GM12878 (cell line): ENCODE data around the gene GNG12. TPM values are rescaled to one million over a fixed set of nuclear protein-coding genes. Genes with fewer than 3 reads are reported as not detected.

Experiments used
- ASH2L ChIP-seq: fragments of 300-600, 200-600 bp; sonication (generic); IDR thresholded peaks from 2 replicates; pipeline ENCODE4 v1.6.1; 2017; ENCODE audit warnings: low read depth, mild to moderate bottlenecking, borderline replicate concordance
- BCL11A ChIP-seq: IDR thresholded peaks from 2 replicates; pipeline ENCODE4 v1.6.1; 2011; ENCODE audit warnings: low read depth, low read length
- GATAD2B ChIP-seq: fragments of 450-650 bp; conservative IDR thresholded peaks from 2 replicates; pipeline ENCODE4 v1.6.1; 2017; ENCODE audit warnings: low read depth, mild to moderate bottlenecking, moderate library complexity
- NRF1 ChIP-seq: conservative IDR thresholded peaks from 2 replicates; pipeline ENCODE4 v1.6.1; 2011; ENCODE audit warnings: mild to moderate bottlenecking, low read depth, low read length, improper control_type of control experiment
- POLR2AphosphoS2 ChIP-seq: IDR thresholded peaks from 2 replicates; pipeline ENCODE4 v1.6.1; 2011; ENCODE audit warnings: low read depth, mild to moderate bottlenecking, low read length, improper control_type of control experiment, moderate library complexity
- POLR2AphosphoS5 ChIP-seq: IDR thresholded peaks from 2 replicates; pipeline ENCODE4 v1.6.1; 2011; ENCODE audit warnings: mild to moderate bottlenecking, low read length, inconsistent platforms
- RBBP5 ChIP-seq: fragments of 200-600 bp; sonication (generic); conservative IDR thresholded peaks from 2 replicates; pipeline ENCODE4 v1.6.1; 2016
- RUNX3 ChIP-seq: IDR thresholded peaks from 2 replicates; pipeline ENCODE4 v1.6.1; 2012; ENCODE audit warnings: low read length, inconsistent platforms
- TBL1XR1 ChIP-seq: IDR thresholded peaks from 2 replicates; pipeline ENCODE4 v1.6.1; 2012; ENCODE audit warnings: low read depth, low read length, improper control_type of control experiment
- WRNIP1 ChIP-seq: IDR thresholded peaks from 2 replicates; pipeline ENCODE4 v1.6.1; 2011; ENCODE audit warnings: low read depth, low read length, improper control_type of control experiment, borderline replicate concordance
- polyA plus RNA-seq, 11 experiments: library from polyadenylated mRNA; depleted of rRNA in 4 of 11; unstranded in 6 of 11; stranded (reverse) in 5 of 11; fragments of >200 nt; fragmentation: Nextera tagmentation in 4 of 11; fragmentation: Illumina TruSeq in 1 of 11; extraction: Ambion mirVana in 4 of 11; extraction: Trizol in 1 of 11; gene quantifications; 1 replicate in 1 of 11; 2 replicates in 10 of 11; pipeline versions ENCODE4 v1.2.1 to v1.2.3, GENCODE V29; 2011 to 2016; ENCODE audit warnings: inconsistent platforms in 2 of 11, missing spikeins in 2 of 11, low read depth in 1 of 11
- total RNA-seq, 4 experiments: library from RNA; depleted of rRNA in 3 of 4; stranded (reverse); fragments of >200 nt in 3 of 4; fragmentation: Illumina TruSeq in 1 of 4; extraction: Trizol in 1 of 4; gene quantifications; 2 replicates each; pipeline versions ENCODE4 v1.2.1 to v1.2.3, GENCODE V29; 2013 to 2021
- TF ChIP-seq, protein P1 (sequence below): IDR thresholded peaks from 2 replicates; pipeline ENCODE4 v1.6.1; 2012; ENCODE audit warnings: mild to moderate bottlenecking, low read depth, low read length
- TF ChIP-seq, protein P2 (sequence below): fragments of 450-650 bp; IDR thresholded peaks from 2 replicates; pipeline ENCODE4 v1.6.1; 2017; ENCODE audit warnings: low read depth, mild to moderate bottlenecking, moderate library complexity
- TF ChIP-seq, protein P3 (sequence below): IDR thresholded peaks from 2 replicates; pipeline ENCODE4 v1.6.1; 2012; ENCODE audit warnings: improper control_type of control experiment, low read depth, low read length; ENCODE audit not compliant: insufficient replicate concordance
- TF ChIP-seq, protein P4 (sequence below): fragments of 450-650 bp; IDR thresholded peaks from 2 replicates; pipeline ENCODE4 v1.6.1; 2017; ENCODE audit warnings: borderline replicate concordance
- TF ChIP-seq, protein P5 (sequence below): fragments of 450-650 bp; IDR thresholded peaks from 2 replicates; pipeline ENCODE4 v1.6.1; 2017; ENCODE audit warnings: antibody characterized with exemption, mild to moderate bottlenecking, moderate library complexity

The GNG12 gene
- total and polyA plus RNA-seq, 10 of the 15 experiments (the other 5 are each of a cell fraction or from before 2014, with no cell fraction given), result 0.22 to 32.8 (median 0.35) TPM

DNA sequence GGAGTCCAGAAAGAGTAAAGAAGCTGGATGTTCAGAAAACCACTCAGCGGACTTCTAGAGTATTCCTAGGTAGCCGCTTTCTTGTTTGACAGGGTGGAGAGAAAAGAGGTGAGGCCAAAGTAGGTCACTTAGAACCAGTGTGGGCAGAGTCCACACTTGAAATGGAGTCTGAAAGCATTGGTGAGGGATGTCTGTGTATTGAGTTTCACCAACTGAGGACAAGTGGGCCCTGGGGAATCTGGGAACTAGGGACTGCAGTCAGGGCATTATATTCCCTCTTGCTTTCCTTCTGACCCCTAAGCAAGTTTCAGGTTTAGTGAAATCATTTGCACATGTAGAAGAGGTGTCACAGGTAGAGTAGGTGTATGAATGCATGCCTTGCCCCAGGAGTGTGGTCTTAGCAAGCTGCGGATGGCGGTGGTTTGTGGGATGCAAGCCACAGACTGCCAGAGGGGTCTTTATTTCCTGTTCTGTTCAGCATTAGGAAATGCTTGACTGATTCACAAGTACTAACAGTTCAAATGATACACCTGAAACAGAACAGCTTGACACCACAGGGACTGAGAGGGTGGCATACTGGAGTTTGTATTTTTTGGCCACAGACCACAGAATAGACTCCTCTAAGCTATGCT is 1.1 kb upstream of the GNG12 start (continued):
- TF ChIP-seq BCL11A, result no peak
- TF ChIP-seq, protein P1, sequence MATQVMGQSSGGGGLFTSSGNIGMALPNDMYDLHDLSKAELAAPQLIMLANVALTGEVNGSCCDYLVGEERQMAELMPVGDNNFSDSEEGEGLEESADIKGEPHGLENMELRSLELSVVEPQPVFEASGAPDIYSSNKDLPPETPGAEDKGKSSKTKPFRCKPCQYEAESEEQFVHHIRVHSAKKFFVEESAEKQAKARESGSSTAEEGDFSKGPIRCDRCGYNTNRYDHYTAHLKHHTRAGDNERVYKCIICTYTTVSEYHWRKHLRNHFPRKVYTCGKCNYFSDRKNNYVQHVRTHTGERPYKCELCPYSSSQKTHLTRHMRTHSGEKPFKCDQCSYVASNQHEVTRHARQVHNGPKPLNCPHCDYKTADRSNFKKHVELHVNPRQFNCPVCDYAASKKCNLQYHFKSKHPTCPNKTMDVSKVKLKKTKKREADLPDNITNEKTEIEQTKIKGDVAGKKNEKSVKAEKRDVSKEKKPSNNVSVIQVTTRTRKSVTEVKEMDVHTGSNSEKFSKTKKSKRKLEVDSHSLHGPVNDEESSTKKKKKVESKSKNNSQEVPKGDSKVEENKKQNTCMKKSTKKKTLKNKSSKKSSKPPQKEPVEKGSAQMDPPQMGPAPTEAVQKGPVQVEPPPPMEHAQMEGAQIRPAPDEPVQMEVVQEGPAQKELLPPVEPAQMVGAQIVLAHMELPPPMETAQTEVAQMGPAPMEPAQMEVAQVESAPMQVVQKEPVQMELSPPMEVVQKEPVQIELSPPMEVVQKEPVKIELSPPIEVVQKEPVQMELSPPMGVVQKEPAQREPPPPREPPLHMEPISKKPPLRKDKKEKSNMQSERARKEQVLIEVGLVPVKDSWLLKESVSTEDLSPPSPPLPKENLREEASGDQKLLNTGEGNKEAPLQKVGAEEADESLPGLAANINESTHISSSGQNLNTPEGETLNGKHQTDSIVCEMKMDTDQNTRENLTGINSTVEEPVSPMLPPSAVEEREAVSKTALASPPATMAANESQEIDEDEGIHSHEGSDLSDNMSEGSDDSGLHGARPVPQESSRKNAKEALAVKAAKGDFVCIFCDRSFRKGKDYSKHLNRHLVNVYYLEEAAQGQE, result no peak
- no peak for TF ChIP-seq RBBP5
- TF ChIP-seq GATAD2B, result peak; percentile 43; the same call in 1 of the 2 replicates
- TF ChIP-seq, protein P2, sequence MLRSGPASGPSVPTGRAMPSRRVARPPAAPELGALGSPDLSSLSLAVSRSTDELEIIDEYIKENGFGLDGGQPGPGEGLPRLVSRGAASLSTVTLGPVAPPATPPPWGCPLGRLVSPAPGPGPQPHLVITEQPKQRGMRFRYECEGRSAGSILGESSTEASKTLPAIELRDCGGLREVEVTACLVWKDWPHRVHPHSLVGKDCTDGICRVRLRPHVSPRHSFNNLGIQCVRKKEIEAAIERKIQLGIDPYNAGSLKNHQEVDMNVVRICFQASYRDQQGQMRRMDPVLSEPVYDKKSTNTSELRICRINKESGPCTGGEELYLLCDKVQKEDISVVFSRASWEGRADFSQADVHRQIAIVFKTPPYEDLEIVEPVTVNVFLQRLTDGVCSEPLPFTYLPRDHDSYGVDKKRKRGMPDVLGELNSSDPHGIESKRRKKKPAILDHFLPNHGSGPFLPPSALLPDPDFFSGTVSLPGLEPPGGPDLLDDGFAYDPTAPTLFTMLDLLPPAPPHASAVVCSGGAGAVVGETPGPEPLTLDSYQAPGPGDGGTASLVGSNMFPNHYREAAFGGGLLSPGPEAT, result peak; percentile 26; the same call in 1 of the 2 replicates
- no peak for TF ChIP-seq WRNIP1
- TF ChIP-seq, protein P3, sequence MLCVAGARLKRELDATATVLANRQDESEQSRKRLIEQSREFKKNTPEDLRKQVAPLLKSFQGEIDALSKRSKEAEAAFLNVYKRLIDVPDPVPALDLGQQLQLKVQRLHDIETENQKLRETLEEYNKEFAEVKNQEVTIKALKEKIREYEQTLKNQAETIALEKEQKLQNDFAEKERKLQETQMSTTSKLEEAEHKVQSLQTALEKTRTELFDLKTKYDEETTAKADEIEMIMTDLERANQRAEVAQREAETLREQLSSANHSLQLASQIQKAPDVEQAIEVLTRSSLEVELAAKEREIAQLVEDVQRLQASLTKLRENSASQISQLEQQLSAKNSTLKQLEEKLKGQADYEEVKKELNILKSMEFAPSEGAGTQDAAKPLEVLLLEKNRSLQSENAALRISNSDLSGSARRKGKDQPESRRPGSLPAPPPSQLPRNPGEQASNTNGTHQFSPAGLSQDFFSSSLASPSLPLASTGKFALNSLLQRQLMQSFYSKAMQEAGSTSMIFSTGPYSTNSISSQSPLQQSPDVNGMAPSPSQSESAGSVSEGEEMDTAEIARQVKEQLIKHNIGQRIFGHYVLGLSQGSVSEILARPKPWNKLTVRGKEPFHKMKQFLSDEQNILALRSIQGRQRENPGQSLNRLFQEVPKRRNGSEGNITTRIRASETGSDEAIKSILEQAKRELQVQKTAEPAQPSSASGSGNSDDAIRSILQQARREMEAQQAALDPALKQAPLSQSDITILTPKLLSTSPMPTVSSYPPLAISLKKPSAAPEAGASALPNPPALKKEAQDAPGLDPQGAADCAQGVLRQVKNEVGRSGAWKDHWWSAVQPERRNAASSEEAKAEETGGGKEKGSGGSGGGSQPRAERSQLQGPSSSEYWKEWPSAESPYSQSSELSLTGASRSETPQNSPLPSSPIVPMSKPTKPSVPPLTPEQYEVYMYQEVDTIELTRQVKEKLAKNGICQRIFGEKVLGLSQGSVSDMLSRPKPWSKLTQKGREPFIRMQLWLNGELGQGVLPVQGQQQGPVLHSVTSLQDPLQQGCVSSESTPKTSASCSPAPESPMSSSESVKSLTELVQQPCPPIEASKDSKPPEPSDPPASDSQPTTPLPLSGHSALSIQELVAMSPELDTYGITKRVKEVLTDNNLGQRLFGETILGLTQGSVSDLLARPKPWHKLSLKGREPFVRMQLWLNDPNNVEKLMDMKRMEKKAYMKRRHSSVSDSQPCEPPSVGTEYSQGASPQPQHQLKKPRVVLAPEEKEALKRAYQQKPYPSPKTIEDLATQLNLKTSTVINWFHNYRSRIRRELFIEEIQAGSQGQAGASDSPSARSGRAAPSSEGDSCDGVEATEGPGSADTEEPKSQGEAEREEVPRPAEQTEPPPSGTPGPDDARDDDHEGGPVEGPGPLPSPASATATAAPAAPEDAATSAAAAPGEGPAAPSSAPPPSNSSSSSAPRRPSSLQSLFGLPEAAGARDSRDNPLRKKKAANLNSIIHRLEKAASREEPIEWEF, result no peak
- no peak for TF ChIP-seq ASH2L
- TF ChIP-seq, protein P4, sequence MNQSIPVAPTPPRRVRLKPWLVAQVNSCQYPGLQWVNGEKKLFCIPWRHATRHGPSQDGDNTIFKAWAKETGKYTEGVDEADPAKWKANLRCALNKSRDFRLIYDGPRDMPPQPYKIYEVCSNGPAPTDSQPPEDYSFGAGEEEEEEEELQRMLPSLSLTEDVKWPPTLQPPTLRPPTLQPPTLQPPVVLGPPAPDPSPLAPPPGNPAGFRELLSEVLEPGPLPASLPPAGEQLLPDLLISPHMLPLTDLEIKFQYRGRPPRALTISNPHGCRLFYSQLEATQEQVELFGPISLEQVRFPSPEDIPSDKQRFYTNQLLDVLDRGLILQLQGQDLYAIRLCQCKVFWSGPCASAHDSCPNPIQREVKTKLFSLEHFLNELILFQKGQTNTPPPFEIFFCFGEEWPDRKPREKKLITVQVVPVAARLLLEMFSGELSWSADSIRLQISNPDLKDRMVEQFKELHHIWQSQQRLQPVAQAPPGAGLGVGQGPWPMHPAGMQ, result no peak
- no peak for TF ChIP-seq POLR2AphosphoS5
- no peak for TF ChIP-seq NRF1
- no peak for TF ChIP-seq RUNX3
- no peak for TF ChIP-seq TBL1XR1
- TF ChIP-seq POLR2AphosphoS2, result no peak
- TF ChIP-seq, protein P5, sequence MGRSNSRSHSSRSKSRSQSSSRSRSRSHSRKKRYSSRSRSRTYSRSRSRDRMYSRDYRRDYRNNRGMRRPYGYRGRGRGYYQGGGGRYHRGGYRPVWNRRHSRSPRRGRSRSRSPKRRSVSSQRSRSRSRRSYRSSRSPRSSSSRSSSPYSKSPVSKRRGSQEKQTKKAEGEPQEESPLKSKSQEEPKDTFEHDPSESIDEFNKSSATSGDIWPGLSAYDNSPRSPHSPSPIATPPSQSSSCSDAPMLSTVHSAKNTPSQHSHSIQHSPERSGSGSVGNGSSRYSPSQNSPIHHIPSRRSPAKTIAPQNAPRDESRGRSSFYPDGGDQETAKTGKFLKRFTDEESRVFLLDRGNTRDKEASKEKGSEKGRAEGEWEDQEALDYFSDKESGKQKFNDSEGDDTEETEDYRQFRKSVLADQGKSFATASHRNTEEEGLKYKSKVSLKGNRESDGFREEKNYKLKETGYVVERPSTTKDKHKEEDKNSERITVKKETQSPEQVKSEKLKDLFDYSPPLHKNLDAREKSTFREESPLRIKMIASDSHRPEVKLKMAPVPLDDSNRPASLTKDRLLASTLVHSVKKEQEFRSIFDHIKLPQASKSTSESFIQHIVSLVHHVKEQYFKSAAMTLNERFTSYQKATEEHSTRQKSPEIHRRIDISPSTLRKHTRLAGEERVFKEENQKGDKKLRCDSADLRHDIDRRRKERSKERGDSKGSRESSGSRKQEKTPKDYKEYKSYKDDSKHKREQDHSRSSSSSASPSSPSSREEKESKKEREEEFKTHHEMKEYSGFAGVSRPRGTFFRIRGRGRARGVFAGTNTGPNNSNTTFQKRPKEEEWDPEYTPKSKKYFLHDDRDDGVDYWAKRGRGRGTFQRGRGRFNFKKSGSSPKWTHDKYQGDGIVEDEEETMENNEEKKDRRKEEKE, result no peak
